Loucy (cell line): ENCODE measurements around the gene RAP1GDS1.

Source experiments
- CTCF ChIP-seq: fragments of 200-600 bp; sonication (generic); conservative IDR thresholded peaks from 2 replicates; pipeline ENCODE4 v1.5.1; 2014; ENCODE audit warnings: mild to moderate bottlenecking, antibody characterized with exemption, low read length
- EZH2phosphoT487 ChIP-seq: fragments of 200-600 bp; IDR thresholded peaks from 2 replicates; pipeline ENCODE4 v1.6.1; 2018; ENCODE audit warnings: antibody characterized with exemption, mild to moderate bottlenecking, moderate library complexity, borderline replicate concordance

GRCh38 chr4:98253499-98253898 is 7.7 kb upstream of the RAP1GDS1 start:
- TF ChIP-seq EZH2phosphoT487 = no peak
- TF ChIP-seq CTCF = no peak
